HuH-7.5 (cell line): ENCODE data around the gene PIAS1.

Source experiments
- DNase-seq: peaks from one replicate; pipeline ENCODE4 v3.0.0; 2011; ENCODE audit warnings: low spot score

PIAS1 gene

DNA sequence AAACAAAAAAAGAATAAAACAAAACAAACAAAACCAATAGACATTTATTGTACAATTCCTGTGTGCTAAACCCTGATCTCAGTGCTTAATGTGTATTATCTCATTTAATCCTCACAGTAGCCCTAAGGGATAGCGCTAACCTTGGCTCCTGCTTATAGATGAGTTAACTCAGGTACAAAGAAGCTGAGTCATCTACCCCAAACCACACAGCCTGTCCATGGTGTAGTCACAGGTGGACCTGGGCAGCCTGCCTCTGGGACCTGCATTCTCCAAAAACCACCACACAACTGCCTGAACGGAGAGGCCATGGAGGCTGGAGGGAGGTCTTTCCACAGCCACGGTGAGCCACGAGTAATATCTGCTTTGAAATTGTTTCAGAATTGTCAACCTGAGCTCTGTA is 180.9 kb downstream of the PIAS1 start:
- no peak for DNase-seq

DNA sequence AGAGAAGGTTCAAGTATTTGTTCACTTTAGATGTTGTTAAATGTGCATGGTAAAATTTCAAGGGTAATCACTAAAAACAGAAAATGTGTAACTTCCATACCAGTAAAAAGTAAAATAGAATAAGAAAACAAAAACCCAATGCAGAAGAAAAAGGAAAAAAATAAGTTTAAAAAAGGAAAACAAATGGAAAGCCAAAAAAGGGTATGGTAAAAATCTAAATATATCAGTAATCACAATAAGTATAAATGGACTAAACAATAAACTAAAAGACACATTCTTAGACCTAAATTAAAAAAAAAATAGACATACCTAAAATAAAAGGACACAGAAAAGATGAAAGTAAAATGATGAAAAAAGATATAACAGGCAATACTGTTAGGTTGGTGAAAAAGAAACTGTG is 184.9 kb downstream of the PIAS1 start:
- DNase-seq = no peak

DNA sequence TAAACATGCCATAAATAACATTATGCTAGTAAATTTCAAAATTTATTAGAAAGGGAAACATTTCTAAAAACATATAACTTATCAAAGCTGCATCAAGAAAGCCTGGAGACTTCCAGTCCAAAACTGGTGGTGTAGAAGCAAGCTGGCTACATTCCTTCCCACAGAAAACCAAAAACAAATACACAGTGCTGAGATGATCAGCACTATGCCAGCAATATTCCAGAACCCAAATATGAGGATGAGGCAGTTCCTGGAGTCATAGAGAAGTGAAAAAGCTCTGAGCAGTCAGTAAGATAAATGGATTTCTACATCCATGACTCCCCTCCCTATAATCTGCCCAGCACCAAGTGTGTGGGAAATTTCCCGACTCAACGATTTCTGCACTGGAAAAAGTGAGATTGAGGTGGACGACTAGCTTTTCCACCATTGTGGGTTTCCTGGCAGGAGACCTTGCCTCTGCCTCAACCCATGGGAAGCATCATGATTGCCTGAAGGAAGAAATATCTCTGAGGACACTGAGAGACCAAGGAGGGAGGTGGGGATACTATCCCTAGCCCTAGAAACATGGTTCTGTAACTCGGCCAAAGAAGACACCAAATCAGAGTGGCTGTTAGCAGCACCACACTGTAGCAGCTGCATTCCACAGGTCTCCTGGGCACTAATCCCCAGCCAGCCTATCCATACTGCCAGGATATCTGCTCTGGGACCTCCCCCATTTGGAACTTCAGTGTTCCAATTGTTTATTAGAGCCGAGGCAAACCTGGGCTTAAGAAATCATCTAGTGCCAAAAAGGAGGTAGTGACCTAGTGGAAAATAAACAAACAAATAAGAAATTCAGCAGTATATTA is 187.2 kb downstream of the PIAS1 start:
- DNase-seq = no peak
